ENCODE results near the gene APOC3.

The APOC3 gene

GRCh38 chr11:116804001-116804400, 25.7 kb upstream of the APOC3 start:
- no peak for DNase-seq (ENCODE audit: low read depth in 2 of 2, low spot score in 1 of 2)

DNA sequence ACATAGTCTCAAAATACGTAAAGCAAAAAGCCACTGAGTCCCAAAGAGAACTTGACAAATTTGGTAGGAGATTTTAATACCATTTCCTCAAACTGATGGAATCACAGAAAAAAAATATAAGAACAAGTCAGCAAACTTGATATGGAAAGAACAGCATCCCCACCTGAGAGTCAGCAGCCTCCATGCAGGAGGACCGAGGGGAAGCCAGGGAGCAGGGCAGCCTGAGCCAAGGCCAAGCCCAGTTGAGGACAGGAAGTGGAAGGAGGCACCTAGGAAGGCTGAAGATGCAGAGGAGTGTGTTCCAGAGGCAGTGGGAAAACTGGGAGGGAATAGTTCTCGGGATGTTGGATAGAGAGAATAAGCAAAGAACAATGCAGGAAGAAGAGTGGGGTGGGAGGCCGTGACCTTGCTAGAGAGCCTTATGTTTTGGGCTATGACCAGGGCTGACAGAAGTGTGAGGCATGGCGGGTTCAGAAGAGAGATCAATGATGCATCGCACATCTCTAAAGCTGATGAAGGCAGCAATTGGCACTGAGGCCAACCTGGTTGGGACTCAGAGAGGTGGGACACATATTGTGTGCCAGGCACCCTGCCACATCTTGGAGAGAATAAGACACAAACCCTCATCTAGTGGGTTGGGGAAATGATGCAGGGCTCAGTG, 22.0 kb upstream of the APOC3 start:
- no peak for DNase-seq (ENCODE audit: low read depth in 2 of 2, low spot score in 1 of 2)

- DNase-seq (ENCODE audit: low read depth in 2 of 2, low spot score in 1 of 2) = no peak
These were observed 21.2 kb upstream of the APOC3 start for GRCh38 chr11:116808262-116809175.

GRCh38 chr11:116811194-116811593, 18.5 kb upstream of the APOC3 start:
- DNase-seq (ENCODE audit: low read depth in 2 of 2, low spot score in 1 of 2) = no peak

DNA sequence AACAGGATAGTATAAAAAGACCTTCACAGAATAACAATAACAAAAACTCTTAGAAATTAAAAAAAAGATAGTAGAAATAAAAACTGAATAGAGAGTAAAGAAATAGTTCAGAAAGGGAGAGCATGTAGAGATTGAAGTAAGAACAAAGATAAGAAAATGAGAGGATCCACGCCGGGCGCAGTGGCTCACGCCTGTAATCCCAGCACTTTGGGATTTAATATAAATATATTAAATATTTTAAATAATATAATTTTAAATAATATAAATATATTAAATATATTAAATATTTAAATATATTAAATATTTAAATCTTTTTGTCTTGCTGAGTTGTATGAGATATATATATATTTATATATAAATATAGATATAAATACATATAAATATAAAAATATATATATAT, 17.6 kb upstream of the APOC3 start:
- no peak for DNase-seq (ENCODE audit: low read depth in 2 of 2, low spot score in 1 of 2)

DNA sequence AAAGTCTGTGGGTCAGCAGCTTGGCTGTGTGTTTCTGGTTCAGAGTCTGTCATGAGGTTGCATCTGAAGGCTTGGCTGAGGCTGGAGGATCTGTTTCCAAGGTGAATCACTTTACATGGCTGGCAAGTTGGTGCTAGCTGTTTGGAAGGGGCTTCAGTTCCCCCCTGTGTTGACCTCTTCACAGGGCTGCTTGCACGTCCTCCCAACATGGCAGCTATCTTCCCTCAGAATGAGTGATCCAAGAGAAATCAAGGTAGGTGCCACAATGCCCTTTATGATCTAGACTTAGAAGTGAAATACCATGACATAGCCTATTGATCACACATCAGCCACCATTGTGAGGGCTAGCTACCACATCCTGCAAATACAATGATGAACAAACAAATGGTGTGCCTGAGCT, 16.5 kb upstream of the APOC3 start:
- DNase-seq (ENCODE audit: low read depth in 2 of 2, low spot score in 1 of 2) = no peak

GRCh38 chr11:116813781-116814471, 15.8 kb upstream of the APOC3 start:
- DNase-seq (ENCODE audit: low read depth in 2 of 2, low spot score in 1 of 2) = no peak

GRCh38 chr11:116814502-116814901, 15.2 kb upstream of the APOC3 start:
- no peak for DNase-seq (ENCODE audit: low read depth in 2 of 2, low spot score in 1 of 2)

DNA sequence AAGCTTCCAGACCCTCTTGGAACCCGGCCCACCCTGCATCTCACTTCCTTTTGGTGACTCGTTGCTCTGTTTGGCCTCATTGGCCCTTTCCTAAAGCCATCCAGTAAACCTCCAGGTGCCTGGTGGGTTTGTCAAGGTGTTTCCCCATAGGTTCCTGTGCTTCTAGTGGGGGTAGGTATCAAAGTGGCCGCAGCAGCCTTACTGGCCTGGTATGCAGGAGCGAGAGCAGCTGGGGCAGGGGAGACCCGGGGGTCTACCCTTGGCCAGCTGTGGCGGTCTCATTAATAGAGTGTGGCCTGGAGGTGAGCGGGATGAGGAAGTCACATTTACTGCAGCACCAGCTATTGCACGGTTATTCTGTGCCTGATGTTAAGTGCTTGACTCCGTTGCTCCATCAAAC, 10.7 kb upstream of the APOC3 start:
- no peak for DNase-seq (ENCODE audit: low read depth in 2 of 2, low spot score in 1 of 2)

GRCh38 chr11:116821050-116821918, 8.4 kb upstream of the APOC3 start:
- DNase-seq (ENCODE audit: low read depth in 2 of 2, low spot score in 1 of 2) = no peak

DNA sequence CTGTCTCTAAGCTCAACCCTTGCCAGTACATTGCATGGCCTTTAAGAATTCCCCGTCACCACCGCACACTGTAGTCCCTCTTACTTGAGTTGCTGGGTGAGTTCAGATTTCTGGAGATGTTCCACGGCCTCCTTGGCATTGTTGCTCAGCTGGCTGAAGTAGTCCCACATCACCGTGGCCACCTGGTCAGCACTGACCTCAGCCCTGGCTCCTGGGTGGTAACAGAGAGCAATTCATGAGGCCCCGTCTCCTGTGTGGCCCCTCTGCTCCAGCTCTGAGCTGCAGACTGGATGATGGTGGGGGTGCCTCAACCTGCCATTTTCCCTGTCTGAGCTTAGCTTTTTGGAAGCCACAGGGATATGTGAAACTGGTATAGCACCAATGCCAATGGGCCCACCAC, 7.1 kb upstream of the APOC3 start:
- DNase-seq (ENCODE audit: low read depth in 2 of 2, low spot score in 1 of 2) = no peak

DNA sequence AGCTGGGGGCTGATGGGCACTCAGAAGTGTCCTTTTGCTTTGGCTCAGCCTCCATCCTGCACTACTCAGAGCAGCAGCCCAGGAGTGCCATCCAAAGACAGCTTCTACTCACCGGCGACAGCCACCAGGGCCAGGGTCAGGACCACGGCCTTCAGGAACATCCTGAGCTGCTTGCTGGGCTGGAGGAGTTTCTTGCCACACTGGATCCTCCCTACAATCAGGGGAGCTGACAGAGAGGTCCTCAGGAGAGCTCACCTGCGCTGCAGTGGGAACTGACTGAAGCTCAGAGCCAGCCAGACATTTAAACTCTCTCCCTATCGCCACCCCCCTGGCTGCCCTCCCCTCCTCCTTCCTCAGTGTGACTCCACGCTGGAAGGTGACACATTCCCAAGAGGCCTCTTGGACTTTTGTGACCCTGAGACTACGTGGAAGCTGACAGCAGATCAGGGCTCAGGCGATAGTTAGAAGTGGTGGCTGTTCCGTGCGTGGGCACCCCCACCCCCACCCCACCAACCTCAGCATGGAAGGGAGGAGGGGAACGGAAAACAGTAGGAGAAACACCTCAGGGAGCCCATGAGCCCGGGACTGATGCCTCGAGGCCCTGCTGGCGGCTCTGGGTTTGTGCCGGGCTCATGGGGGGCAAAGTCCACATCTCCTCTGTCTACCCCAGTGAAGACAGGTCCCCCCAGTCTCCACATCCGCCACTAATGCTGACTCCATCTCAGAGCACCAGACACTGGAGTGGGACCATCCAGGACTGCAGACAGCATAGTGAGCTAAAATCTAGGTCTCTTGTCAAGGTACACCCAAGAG, 6.5 kb upstream of the APOC3 start, which contains the start of gene APOA4:
TSS of gene APOA4 (minus strand) at position 274 of the 813 bp plus-strand sequence. CDS start at position 161, 113 bp downstream.
- no peak for DNase-seq (ENCODE audit: low read depth in 2 of 2, low spot score in 1 of 2)

- DNase-seq (ENCODE audit: low read depth in 2 of 2, low spot score in 1 of 2) = no peak
These were observed 4.3 kb upstream of the APOC3 start for GRCh38 chr11:116825434-116825833.

- DNase-seq (ENCODE audit: low read depth in 2 of 2, low spot score in 1 of 2) = no peak
These were observed 3.6 kb upstream of the APOC3 start for GRCh38 chr11:116825854-116826750.

DNA sequence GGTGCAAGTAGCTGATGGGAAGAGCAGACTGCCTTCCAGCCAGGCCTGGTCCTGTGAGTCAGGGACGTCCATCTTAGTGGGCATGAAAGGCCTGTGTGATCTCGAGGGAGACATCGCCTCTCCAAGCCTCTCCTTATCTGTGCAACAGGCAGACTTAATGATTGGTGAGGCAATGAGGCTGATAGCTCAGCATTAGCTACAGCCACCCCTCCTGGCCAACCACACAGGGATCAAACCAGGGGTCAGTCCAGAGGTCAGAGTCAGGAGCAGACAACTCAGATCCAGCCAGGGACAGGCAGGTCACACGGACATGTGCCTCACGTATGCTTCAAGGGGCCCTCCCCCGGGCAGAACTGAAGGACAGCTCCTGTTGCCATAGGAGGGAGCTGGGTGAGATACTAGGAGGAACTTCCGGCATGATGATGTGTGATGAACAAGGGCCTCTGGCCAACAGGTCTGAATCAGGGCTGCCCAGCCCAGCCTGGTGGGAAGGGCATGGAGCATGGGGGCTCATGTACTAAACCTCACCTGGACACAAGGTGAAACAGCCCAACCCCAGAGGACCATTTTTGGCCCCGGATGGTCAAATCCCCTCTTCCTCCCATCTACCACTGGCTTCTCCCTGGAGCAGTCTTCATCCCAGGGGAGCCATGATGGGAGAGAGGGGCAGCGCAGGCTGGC, 2.8 kb upstream of the APOC3 start:
- no peak for DNase-seq (ENCODE audit: low read depth in 2 of 2, low spot score in 1 of 2)

- no peak for DNase-seq (ENCODE audit: low read depth in 2 of 2, low spot score in 1 of 2)
These were observed 2.2 kb upstream of the APOC3 start for GRCh38 chr11:116827461-116827860.

DNA sequence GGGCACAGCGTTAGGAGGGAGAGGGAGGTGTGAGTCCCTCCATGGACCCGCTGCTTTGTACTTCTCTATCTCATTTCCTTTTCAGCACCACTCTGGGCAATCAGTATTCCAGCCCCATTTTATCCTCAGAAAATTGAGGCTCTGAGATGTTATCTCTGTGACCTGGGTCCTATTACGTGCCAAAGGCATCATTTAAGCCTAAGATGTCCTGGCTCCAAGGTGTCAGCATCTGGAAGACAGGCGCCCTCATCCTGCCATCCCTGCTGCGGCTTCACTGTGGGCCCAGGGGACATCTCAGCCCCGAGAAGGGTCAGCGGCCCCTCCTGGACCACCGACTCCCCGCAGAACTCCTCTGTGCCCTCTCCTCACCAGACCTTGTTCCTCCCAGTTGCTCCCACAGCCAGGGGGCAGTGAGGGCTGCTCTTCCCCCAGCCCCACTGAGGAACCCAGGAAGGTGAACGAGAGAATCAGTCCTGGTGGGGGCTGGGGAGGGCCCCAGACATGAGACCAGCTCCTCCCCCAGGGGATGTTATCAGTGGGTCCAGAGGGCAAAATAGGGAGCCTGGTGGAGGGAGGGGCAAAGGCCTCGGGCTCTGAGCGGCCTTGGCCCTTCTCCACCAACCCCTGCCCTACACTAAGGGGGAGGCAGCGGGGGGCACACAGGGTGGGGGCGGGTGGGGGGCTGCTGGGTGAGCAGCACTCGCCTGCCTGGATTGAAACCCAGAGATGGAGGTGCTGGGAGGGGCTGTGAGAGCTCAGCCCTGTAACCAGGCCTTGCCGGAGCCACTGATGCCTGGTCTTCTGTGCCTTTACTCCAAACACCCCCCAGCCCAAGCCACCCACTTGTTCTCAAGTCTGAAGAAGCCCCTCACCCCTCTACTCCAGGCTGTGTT, 829 bp upstream of the APOC3 start:
- no peak for DNase-seq (ENCODE audit: low read depth in 2 of 2, low spot score in 1 of 2)

All from stimulated activated CD8-positive, alpha-beta memory T cell treated with anti-CD3 and anti-CD28 coated beads, Interleukin-4, amount 100 ng/mL, for 1 hour (primary cell).